PFSK-1 (cell line): ENCODE data around the gene SPTSSB.

Source experiments
- FOXP2 ChIP-seq: optimal IDR thresholded peaks from 2 replicates; pipeline ENCODE3; 2011; ENCODE audit warnings: borderline replicate concordance, control low read depth, inconsistent platforms; ENCODE audit not compliant: insufficient read depth; ENCODE audit errors: extremely low read length, extremely low read depth
- POLR2AphosphoS5 ChIP-seq: IDR thresholded peaks from 2 replicates; pipeline ENCODE4 v1.6.1; 2012; ENCODE audit warnings: low read depth, mild to moderate bottlenecking, control low read depth, low read length, moderate library complexity
- REST ChIP-seq, 2 experiments: IDR thresholded peaks; 2 replicates each; pipeline versions ENCODE4 v1.6.1 to v1.8.0; 2011 to 2012; ENCODE audit warnings: low read depth in 2 of 2, low read length in 2 of 2, control low read depth in 1 of 2, inconsistent platforms in 1 of 2, mild to moderate bottlenecking in 1 of 2, moderate library complexity in 1 of 2; ENCODE audit not compliant: insufficient read depth in 1 of 2
- SIN3A ChIP-seq: IDR thresholded peaks from 2 replicates; pipeline ENCODE4 v1.6.1; 2012; ENCODE audit warnings: mild to moderate bottlenecking, low read length, moderate library complexity, borderline replicate concordance; ENCODE audit not compliant: insufficient read depth
- TAF1 ChIP-seq: IDR thresholded peaks from 2 replicates; pipeline ENCODE4 v1.6.1; 2012; ENCODE audit warnings: low read length, control low read depth, borderline replicate concordance; ENCODE audit not compliant: insufficient read depth

SPTSSB gene

DNA sequence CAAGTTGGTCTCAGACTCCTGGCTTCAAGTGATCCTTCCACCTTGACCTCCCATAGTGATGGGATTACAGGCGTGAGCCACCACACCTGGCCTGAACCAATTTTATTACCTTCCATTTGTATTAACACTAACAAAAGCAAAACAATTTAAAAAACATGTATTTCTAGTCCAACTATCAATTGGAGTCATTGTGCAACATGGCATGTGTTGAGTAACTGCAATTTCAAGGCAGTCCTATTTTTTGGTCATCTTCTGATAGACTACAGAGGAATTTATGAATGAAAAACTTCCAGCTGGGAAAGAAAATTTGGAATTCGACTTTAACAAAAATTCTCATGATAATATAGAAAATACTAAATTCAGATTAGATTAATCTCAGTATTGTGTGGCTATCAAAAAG is 16.8 kb downstream of the SPTSSB start:
- TF ChIP-seq FOXP2 (no peak), REST (IDR thresholded peaks at IDR 0.05; ENCODE audit: insufficient read depth in 1 of 2, low read depth in 2 of 2, low read length in 2 of 2) (no peak), SIN3A (no peak), TAF1 (no peak), POLR2AphosphoS5 (no peak)

DNA sequence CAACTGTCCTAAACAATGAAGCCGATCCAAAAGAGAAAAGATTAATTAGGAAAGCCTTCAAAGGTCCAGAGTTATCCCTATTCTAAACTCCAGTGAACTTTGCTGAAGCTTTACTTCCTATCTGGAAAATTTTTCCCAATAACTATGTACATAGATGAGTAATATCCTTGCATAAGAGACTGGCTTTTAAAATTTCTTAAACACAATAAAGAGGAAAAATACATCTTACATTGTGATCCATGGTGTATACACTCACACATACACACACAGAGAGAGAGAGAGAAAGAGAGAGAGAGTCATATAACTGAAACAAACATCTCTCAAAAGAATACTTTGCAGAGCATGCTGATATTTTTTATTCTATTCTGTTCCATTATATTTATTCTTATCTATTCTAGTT is 20.0 kb downstream of the SPTSSB start:
- no peak for TF ChIP-seq POLR2AphosphoS5
- no peak for TF ChIP-seq FOXP2
- TF ChIP-seq REST (IDR thresholded peaks at IDR 0.05; ENCODE audit: insufficient read depth in 1 of 2, low read depth in 2 of 2, low read length in 2 of 2), result no peak
- TF ChIP-seq TAF1, result no peak
- no peak for TF ChIP-seq SIN3A

DNA sequence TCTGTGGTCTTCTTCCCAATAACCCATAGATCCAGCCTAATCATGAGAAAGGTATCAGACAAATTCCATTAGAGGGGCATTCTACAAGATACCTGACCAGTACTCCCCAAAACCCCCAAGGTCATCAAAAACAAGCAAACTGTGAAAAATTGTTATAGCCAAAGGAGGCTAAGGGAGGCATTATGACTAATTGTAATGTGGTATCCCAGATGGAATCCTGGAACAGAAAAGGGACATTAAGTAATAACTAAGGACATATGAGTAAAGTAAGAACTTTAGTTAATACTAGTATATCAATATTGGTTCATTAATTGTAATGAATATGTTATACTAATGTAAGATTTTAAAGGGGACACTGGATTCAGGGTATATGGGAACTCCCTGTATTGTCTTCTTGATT is 20.4 kb downstream of the SPTSSB start:
- no peak for TF ChIP-seq POLR2AphosphoS5
- no peak for TF ChIP-seq TAF1
- no peak for TF ChIP-seq SIN3A
- TF ChIP-seq REST (IDR thresholded peaks at IDR 0.05; ENCODE audit: insufficient read depth in 1 of 2, low read depth in 2 of 2, low read length in 2 of 2), result no peak
- no peak for TF ChIP-seq FOXP2

DNA sequence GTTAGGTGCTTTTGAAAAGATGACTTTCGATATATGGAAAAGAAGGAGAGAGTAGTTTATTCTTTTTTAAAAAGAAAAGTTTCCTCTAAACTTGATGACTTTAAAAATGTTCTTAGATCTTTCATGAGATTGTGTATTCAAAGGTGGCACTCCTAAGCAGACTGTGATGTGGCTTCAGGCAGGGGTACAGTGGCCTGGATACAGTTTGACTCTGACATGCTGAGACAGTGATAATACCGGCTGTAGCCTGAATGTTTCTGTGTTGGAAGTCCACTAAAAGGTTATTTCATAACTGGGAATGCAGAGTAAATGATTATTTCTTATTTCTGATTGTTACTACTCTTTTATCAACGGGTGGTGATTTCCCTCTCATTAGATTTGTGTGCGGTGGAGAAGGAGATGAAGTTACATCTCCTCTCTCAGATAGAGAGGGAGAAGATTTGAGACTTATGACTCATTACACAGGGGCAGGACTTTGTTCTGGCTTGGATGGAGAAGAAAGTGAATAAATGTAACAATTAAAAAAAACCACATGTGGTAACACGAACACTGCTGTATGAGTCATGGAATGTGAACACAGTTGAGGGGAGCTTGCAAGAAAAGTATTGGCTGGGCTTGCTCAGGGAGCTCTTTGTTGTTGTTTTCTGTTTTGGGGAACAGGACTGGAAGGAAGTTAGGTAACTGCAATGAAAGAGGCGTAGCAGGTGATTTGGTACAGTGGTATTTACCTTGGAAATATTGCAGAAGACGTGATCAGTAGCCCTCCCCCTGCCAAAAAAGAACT is 21.6 kb downstream of the SPTSSB start:
- no peak for TF ChIP-seq REST (IDR thresholded peaks at IDR 0.05; ENCODE audit: insufficient read depth in 1 of 2, low read depth in 2 of 2, low read length in 2 of 2)
- no peak for TF ChIP-seq FOXP2
- TF ChIP-seq POLR2AphosphoS5, result no peak
- TF ChIP-seq TAF1, result no peak
- no peak for TF ChIP-seq SIN3A
